ENCODE results near the gene RESP18. TPM values are rescaled to one million over a fixed set of nuclear protein-coding genes. Genes with fewer than 3 reads are reported as not detected.

Gene RESP18
- total RNA-seq (2021; ENCODE audit: unreplicated experiment) (not detected), Bru-seq, nascent RNA (not detected), BruChase-seq, experiment 1, labeled RNA remaining after a 2-hour chase (not detected), BruChase-seq, experiment 2, labeled RNA remaining after a 6-hour chase (not detected)
- polyA plus RNA-seq (2012; ENCODE audit: insufficient read length) = not detected
- long read RNA-seq = 0 reads

GRCh38 chr2:219332542-219332941, at the start of gene RESP18:
TSS of gene RESP18 (minus strand) at chr2:219332744.
- H3K9me3 ChIP-seq (ENCODE audit: control insufficient read depth, insufficient read depth, low read depth, low read length) = no peaks in the 10 kb centered on the region
- intact Hi-C loops (cut with micrococcal nuclease; ENCODE audit: unreplicated experiment) (no loop called here), in situ Hi-C loops (cut with HindIII; ENCODE audit: low pct_unique_long_range_greater_than_20kb, low sequenced_read_pairs) (no loop called here)
- no TSS peak for BruUV-seq (replicated peaks)
- TF ChIP-seq POLR2AphosphoS5 (IDR thresholded peaks at IDR 0.05; ENCODE audit: low read depth, low read length) (no peak), CTCF (IDR thresholded peaks at IDR 0.05) (no peak), SIN3A (IDR thresholded peaks at IDR 0.05; ENCODE audit: borderline replicate concordance, insufficient read depth, low read depth, low read length) (no peak), TCF7L2 (IDR thresholded peaks at IDR 0.05; ENCODE audit: low read depth, low read length) (no peak), REST (IDR thresholded peaks at IDR 0.05; ENCODE audit: insufficient read depth in 1 of 2, low read depth in 2 of 2, low read length in 1 of 2) (no peak)
- H3K27me3 ChIP-seq (ENCODE audit: control insufficient read depth, insufficient read depth, low read length) = 0 out of 2 replicates have a peak, but pooled peaks cover 4% of the 10 kb centered on the region
- CTCF ChIA-PET = no interaction called here
- H3K4me3 ChIP-seq (ENCODE audit: low read depth in 2 of 2, low read length in 2 of 2) = no peak within 1 kb of the TSS
- no peak within 1 kb of the TSS for H3K27ac ChIP-seq (ENCODE audit: low read length)
- H3K36me3 ChIP-seq (ENCODE audit: control insufficient read depth, insufficient read depth, low read length) = no peaks in the 10 kb centered on the region
- ATAC-seq = no peak
- DNase-seq (ENCODE audit: low read depth, low spot score) = no peak
- H3K4me1 ChIP-seq (ENCODE audit: control insufficient read depth, insufficient read depth, low read length) = no peaks in the 10 kb centered on the region
- POLR2A ChIA-PET = no interaction called here

- intact Hi-C loops (cut with micrococcal nuclease; ENCODE audit: unreplicated experiment) (no loop called here), in situ Hi-C loops (cut with HindIII; ENCODE audit: low pct_unique_long_range_greater_than_20kb, low sequenced_read_pairs) (no loop called here)
- Histone ChIP-seq H3K36me3 (ENCODE audit: control insufficient read depth, insufficient read depth, low read length) (peaks cover 2% of the 10 kb centered on the region), H3K27me3 (ENCODE audit: control insufficient read depth, insufficient read depth, low read length) (no peaks in the 10 kb centered on the region), H3K27ac (ENCODE audit: low read length) (no peak overlapping the region), H3K9me3 (ENCODE audit: control insufficient read depth, insufficient read depth, low read depth, low read length) (no peaks in the 10 kb centered on the region), H3K4me3 (ENCODE audit: low read depth in 2 of 2, low read length in 2 of 2) (no peak overlapping the region), H3K4me1 (ENCODE audit: control insufficient read depth, insufficient read depth, low read length) (peaks cover under 1% of the 10 kb centered on the region)
- no TSS peak for BruUV-seq (replicated peaks)
- CTCF ChIA-PET = no interaction called here
- DNase-seq (ENCODE audit: low read depth, low spot score) (no peak), ATAC-seq (no peak)
- POLR2A ChIA-PET = no interaction called here
- TF ChIP-seq SIN3A (IDR thresholded peaks at IDR 0.05; ENCODE audit: borderline replicate concordance, insufficient read depth, low read depth, low read length) (no peak), CTCF (IDR thresholded peaks at IDR 0.05) (no peak), TCF7L2 (IDR thresholded peaks at IDR 0.05; ENCODE audit: low read depth, low read length) (no peak), POLR2AphosphoS5 (IDR thresholded peaks at IDR 0.05; ENCODE audit: low read depth, low read length) (no peak), REST (IDR thresholded peaks at IDR 0.05; ENCODE audit: insufficient read depth in 1 of 2, low read depth in 2 of 2, low read length in 1 of 2) (no peak)
Observed at GRCh38 chr2:219381448-219381847, 48.9 kb upstream of the RESP18 start.
